Measurements from ENCODE around the gene SHISA7.
A peak's percentile ranks its signal among the peaks of the same experiment; 100 is the strongest.

The SHISA7 gene

GRCh38 chr19:55479451-55480230, 36.5 kb upstream of the SHISA7 start:
- DNase-seq (ENCODE audit: low spot score), result no peak
- Histone ChIP-seq H3K4me3 (no peak overlapping the region), H3K27ac (no peak overlapping the region)
- TF ChIP-seq CTCF (IDR thresholded peaks at IDR 0.05), result no peak

DNA sequence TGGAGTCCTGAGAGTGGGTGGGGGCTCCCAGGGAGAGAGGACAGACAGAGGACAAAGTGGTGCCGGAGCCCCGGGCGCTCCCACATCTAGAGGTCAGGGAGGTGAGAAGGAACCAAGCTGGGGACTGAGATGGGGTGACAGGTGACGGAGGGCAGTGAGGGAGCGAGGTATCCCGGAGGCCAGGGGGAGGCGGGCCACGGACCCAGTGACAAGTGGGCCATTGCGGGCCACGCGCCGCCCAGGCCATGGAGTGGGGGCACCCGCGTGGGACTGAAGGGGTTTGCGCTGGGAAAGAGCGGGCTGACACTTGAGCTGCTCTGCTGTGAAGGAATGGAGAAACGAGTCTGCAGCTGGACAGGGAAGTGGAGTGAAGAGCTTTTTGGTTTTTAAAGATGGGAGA, 35.9 kb upstream of the SHISA7 start:
- H3K27ac ChIP-seq, result no peak overlapping the region
- DNase-seq (ENCODE audit: low spot score), result no peak

GRCh38 chr19:55478364-55478763, 35.3 kb upstream of the SHISA7 start:
- no peak for TF ChIP-seq CTCF (IDR thresholded peaks at IDR 0.05)
- Histone ChIP-seq H3K27ac (no peak overlapping the region), H3K4me3 (peak overlapping the region; percentile 83)
- no peak for DNase-seq (ENCODE audit: low spot score)

More for the DNA sequence above, 35.9 kb upstream of the SHISA7 start:
- no peak for TF ChIP-seq CTCF (IDR thresholded peaks at IDR 0.05)
- H3K4me3 ChIP-seq, result no peak overlapping the region

DNA sequence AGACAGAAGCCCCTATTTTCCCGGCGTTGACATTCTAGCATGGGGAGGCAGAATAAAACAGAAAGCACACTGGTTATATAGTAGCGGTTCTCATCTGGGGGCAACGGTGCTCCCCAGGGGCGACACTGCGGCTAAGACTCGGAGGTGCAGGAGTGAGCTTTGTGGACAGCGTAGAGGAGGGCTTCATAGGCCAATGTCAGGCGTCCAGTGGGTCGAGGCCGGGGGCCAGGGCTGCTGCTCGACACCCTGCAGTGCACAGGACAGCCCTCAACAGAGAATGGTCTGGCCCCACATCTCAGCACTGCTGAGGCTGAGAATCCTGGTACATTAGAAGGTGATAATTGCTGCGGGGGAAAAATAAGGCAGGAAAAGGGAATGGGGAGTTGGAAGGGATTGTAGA, 34.8 kb upstream of the SHISA7 start:
- no peak for DNase-seq (ENCODE audit: low spot score)
- Histone ChIP-seq H3K4me3 (peak overlapping the region; percentile 83), H3K27ac (no peak overlapping the region)
- no peak for TF ChIP-seq CTCF (IDR thresholded peaks at IDR 0.05)

DNA sequence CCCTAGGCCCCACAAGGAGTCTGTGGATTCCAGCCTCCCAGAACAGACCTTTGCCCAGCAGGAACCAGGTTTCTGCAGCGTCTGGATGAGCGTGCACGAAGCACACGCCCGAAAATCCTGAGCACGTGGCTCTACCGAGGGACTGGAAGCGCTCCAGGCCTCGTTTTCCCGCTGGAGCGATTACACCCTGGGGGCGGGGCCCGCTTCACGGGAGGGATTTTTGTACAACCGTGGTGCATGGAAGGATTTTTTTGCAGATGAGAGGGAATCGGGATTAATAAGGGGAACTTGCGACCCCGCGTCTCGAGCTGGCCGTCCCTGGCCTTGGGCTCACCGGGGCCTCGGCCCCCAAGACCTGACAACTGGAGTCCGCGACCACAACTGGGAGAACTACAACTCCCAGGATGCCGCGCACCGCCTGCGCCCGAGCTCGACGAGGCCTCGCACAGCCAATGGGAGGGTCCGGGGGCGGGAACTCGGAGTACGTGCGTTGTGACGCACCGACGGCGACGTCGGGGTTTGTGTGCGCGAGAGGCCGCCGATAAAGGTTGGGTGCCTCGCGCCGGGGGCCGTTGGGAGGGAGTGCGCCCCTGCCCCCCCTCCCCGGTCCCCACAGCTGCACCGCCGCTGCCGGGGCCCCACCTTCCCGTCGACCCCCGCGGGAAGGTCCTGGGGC, 33.1 kb upstream of the SHISA7 start, which contains the start of gene ZNF628:
TSS of gene ZNF628 (plus strand) at position 518 of the 676 bp plus-strand sequence. CDS start 3,294 bp downstream, outside the sequence.
- peak within 1 kb of the TSS; percentile 83 for H3K4me3 ChIP-seq
- DNase-seq (ENCODE audit: low spot score), result peak; percentile 98
- no peak for TF ChIP-seq CTCF (IDR thresholded peaks at IDR 0.05)
- H3K27ac ChIP-seq, result peak within 1 kb of the TSS; percentile 85 to 98

- DNase-seq (ENCODE audit: low spot score), result no peak
- Histone ChIP-seq H3K27ac (no peak overlapping the region), H3K4me3 (no peak overlapping the region)
- no peak for TF ChIP-seq CTCF (IDR thresholded peaks at IDR 0.05)
These were observed 31.5 kb upstream of the SHISA7 start for GRCh38 chr19:55474269-55475265.
